ENCODE measurements around the gene DNTT. TPM values are rescaled to one million over a fixed set of nuclear protein-coding genes. Genes with fewer than 3 reads are reported as not detected.

The DNTT gene
- total RNA-seq, 1 donor from 2014 or later, result not detected

GRCh38 chr10:96338279-96338925 lies 34.2 kb downstream of the DNTT start:
- Histone ChIP-seq H3K4me2 (peak overlapping the region; percentile 72), H3K36me3 (no peaks in the 10 kb centered on the region), H3F3A (ENCODE audit: low read depth) (peaks cover 38% of the 10 kb centered on the region), H3K27me3 (peaks cover 6% of the 10 kb centered on the region), H3K27ac (no peak overlapping the region), H3K9me3 (ENCODE audit: low read depth) (no peaks in the 10 kb centered on the region), H3K9ac (no peak overlapping the region), H3K79me2 (ENCODE audit: low read depth) (no peaks in the 10 kb centered on the region), H4K20me1 (ENCODE audit: low read depth) (no peaks in the 10 kb centered on the region), H2AFZ (replicated peaks) (peak overlapping the region; percentile 92), H3K4me1 (peaks cover 41% of the 10 kb centered on the region), H3K4me3 (no peak overlapping the region)
- Mint-ChIP-seq H3K9me3 (no peaks in the 10 kb centered on the region), H3K4me3 (no peak overlapping the region), H3K27me3 (ENCODE audit: insufficient read depth, low read depth) (no peaks in the 10 kb centered on the region), H3K27ac (no peak overlapping the region), H3K4me1 (peaks cover 11% of the 10 kb centered on the region), H3K36me3 (no peaks in the 10 kb centered on the region)
- peak; percentile 68 for DNase-seq (ENCODE audit: low spot score)
- no peak for TF ChIP-seq EZH2phosphoT487 (IDR thresholded peaks at IDR 0.05)

GRCh38 chr10:96339383-96339782 lies 35.1 kb downstream of the DNTT start:
- TF ChIP-seq EZH2 (IDR thresholded peaks at IDR 0.05) (no peak), CTCF (IDR thresholded peaks at IDR 0.05) (no peak), EZH2phosphoT487 (IDR thresholded peaks at IDR 0.05) (no peak)
- peaks cover 38% of the 10 kb centered on the region for H3F3A ChIP-seq (ENCODE audit: low read depth)
- H3K9me3 Mint-ChIP-seq, result peaks cover 2% of the 10 kb centered on the region
- no peak overlapping the region for H3K27ac ChIP-seq
- H4K20me1 ChIP-seq (ENCODE audit: low read depth), result no peaks in the 10 kb centered on the region
- peaks cover 7% of the 10 kb centered on the region for H3K27me3 ChIP-seq
- peaks cover 11% of the 10 kb centered on the region for H3K4me1 Mint-ChIP-seq
- no peaks in the 10 kb centered on the region for H3K36me3 ChIP-seq
- H3K4me3 ChIP-seq, result no peak overlapping the region
- peak overlapping the region; percentile 92 for H2AFZ ChIP-seq (replicated peaks)
- peaks cover 41% of the 10 kb centered on the region for H3K4me1 ChIP-seq
- H3K9ac ChIP-seq, result no peak overlapping the region
- no peak overlapping the region for H3K27ac Mint-ChIP-seq
- no peak for DNase-seq (ENCODE audit: low spot score)
- peaks cover 5% of the 10 kb centered on the region for H3K27me3 Mint-ChIP-seq (ENCODE audit: insufficient read depth, low read depth)
- H3K4me2 ChIP-seq, result peak overlapping the region; percentile 72
- H3K9me3 ChIP-seq (ENCODE audit: low read depth), result no peaks in the 10 kb centered on the region
- no peak overlapping the region for H3K4me3 Mint-ChIP-seq
- no peaks in the 10 kb centered on the region for H3K36me3 Mint-ChIP-seq
- H3K79me2 ChIP-seq (ENCODE audit: low read depth), result no peaks in the 10 kb centered on the region

GRCh38 chr10:96339956-96340904 lies 36.0 kb downstream of the DNTT start:
- Histone ChIP-seq H3F3A (ENCODE audit: low read depth) (peaks cover 43% of the 10 kb centered on the region), H3K9ac (no peak overlapping the region), H2AFZ (replicated peaks) (no peak overlapping the region), H3K4me3 (no peak overlapping the region), H3K4me1 (peaks cover 46% of the 10 kb centered on the region), H3K9me3 (ENCODE audit: low read depth) (no peaks in the 10 kb centered on the region), H4K20me1 (ENCODE audit: low read depth) (no peaks in the 10 kb centered on the region), H3K36me3 (no peaks in the 10 kb centered on the region), H3K27me3 (peaks cover 12% of the 10 kb centered on the region), H3K4me2 (peak overlapping the region; percentile 61), H3K27ac (peak overlapping the region; percentile 81), H3K79me2 (ENCODE audit: low read depth) (no peaks in the 10 kb centered on the region)
- no peak overlapping the region for H3K4me3 Mint-ChIP-seq
- peaks cover 6% of the 10 kb centered on the region for H3K9me3 Mint-ChIP-seq
- H3K36me3 Mint-ChIP-seq, result no peaks in the 10 kb centered on the region
- H3K27me3 Mint-ChIP-seq (ENCODE audit: insufficient read depth, low read depth), result peaks cover 5% of the 10 kb centered on the region
- H3K27ac Mint-ChIP-seq, result no peak overlapping the region
- peak; percentile 80 for DNase-seq (ENCODE audit: low spot score)
- no peak for TF ChIP-seq EZH2 (IDR thresholded peaks at IDR 0.05)
- peak; percentile 84 for TF ChIP-seq CTCF (IDR thresholded peaks at IDR 0.05)
- H3K4me1 Mint-ChIP-seq, result peaks cover 16% of the 10 kb centered on the region
